Smooth muscle cell (in vitro differentiated cells): ENCODE data around the gene NOL3. TPM values are rescaled to one million over a fixed set of nuclear protein-coding genes. Genes with fewer than 3 reads are reported as not detected.

Source experiments
- DNase-seq: peaks from one replicate; lab custom pipeline; 2025; ENCODE audit not compliant: unreplicated experiment; lab: John Stamatoyannopoulos, UW
- H2AFZ ChIP-seq: fragments of 200-600 bp; sonication (generic); 2 replicates; pipeline ENCODE4 v1.6.0; 2016; ENCODE audit warnings: antibody characterized with exemption, low read depth, mild to moderate bottlenecking
- H3F3A ChIP-seq: fragments of 200-600 bp; sonication (generic); 2 replicates; pipeline ENCODE4 v1.6.0; 2017; ENCODE audit warnings: antibody characterized with exemption, low read depth
- H3K27ac ChIP-seq: fragments of 200-600 bp; sonication (generic); 2 replicates; pipeline ENCODE4 v1.5.1; 2016; ENCODE audit warnings: low read depth, mild to moderate bottlenecking
- H3K27me3 ChIP-seq: fragments of 200-600 bp; sonication (generic); 2 replicates; pipeline ENCODE4 v1.6.1; 2016; ENCODE audit warnings: low read depth, mild to moderate bottlenecking
- H3K36me3 ChIP-seq: fragments of 200-600 bp; sonication (generic); 2 replicates; pipeline ENCODE4 v1.5.1; 2016; ENCODE audit warnings: low read depth
- H3K4me1 ChIP-seq: fragments of 200-600 bp; sonication (generic); 2 replicates; pipeline ENCODE4 v1.5.1; 2016; ENCODE audit warnings: low read depth
- H3K4me2 ChIP-seq: fragments of 200-600 bp; sonication (generic); 2 replicates; pipeline ENCODE4 v1.6.0; 2016; ENCODE audit warnings: mild to moderate bottlenecking
- H3K4me3 ChIP-seq: fragments of 200-600 bp; sonication (generic); 2 replicates; pipeline ENCODE4 v1.5.1; 2016; ENCODE audit warnings: mild to moderate bottlenecking
- H3K79me2 ChIP-seq: fragments of 200-600 bp; sonication (generic); 2 replicates; pipeline ENCODE4 v1.6.0; 2016; ENCODE audit warnings: low read depth, mild to moderate bottlenecking
- H3K9ac ChIP-seq: fragments of 200-600 bp; sonication (generic); 2 replicates; pipeline ENCODE4 v1.6.0; 2016; ENCODE audit warnings: low read depth
- H3K9me3 ChIP-seq: fragments of 200-600 bp; sonication (generic); replicated peaks from 2 replicates; pipeline ENCODE4 v1.5.1; 2016; ENCODE audit warnings: low read depth
- H4K20me1 ChIP-seq: fragments of 200-600 bp; sonication (generic); 2 replicates; pipeline ENCODE4 v1.6.0; 2016; ENCODE audit warnings: low read depth
- WGBS: methylation state at CpG from one replicate; pipeline ENCODE4 v1.1.7; 2016; ENCODE audit warnings: low lambda C conversion rate; 5-methylcytosine and 5-hydroxymethylcytosine counted together
- polyA plus RNA-seq: library from polyadenylated mRNA; unstranded; fragments of >200 nt; fragmentation: Nextera tagmentation; extraction: Ambion mirVana; gene quantifications from 2 replicates; pipeline ENCODE4 v1.2.1, GENCODE V29; 2016
- total RNA-seq: library from RNA; depleted of rRNA; stranded (reverse); fragments of >200 nt; gene quantifications from 2 replicates; pipeline ENCODE4 v1.2.3, GENCODE V29; 2014
- TF ChIP-seq, protein P1 (sequence below): fragments of 200-600 bp; sonication (generic); IDR thresholded peaks from 2 replicates; pipeline ENCODE4 v1.5.1; 2017; ENCODE audit warnings: borderline replicate concordance, mild to moderate bottlenecking, antibody characterized with exemption; ENCODE audit not compliant: insufficient read depth, poor library complexity, severe bottlenecking

NOL3 gene
- total and polyA plus RNA-seq, 2 experiments from 2014 or later = 33.0 to 36.4 TPM

DNA sequence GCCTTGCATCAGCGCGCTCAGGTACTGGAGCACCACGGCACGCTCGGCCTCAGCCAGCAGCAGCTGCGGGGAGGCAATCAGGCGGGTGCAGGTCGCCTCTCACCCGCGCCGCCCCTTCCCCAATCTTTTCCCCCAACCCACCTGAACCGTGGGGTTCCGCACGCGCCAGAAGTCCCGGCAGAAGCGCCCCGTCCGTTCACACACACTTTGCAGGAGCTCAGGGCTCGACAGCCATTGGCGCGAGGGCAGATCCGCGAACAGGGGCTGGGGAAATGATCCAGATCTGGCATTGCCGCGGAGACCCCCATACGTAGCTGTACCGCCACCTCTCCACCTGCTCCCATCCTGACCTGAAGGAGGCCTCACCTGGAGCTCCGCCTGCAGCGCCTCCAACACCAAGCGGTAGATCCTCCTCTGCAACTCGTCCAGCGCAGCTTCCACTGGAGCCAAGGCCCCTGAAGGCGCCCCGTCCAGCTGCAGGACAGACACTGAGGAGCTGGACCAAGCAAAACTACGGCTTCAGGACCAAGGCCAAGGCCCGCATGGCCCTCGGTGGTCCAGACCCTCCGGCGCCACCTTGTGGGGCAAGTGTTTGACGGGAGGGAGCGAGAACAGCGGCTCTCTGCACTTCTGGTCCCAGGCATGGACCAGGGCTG lies 14.8 kb downstream of the NOL3 start:
- Histone ChIP-seq H3K4me3 (peak overlapping the region; percentile 63), H3K27me3 (no peaks in the 10 kb centered on the region), H3K9me3 (no peaks in the 10 kb centered on the region), H4K20me1 (peaks cover 12% of the 10 kb centered on the region), H3K79me2 (peaks cover 10% of the 10 kb centered on the region), H2AFZ (no peak overlapping the region), H3F3A (no peaks in the 10 kb centered on the region), H3K9ac (no peak overlapping the region), H3K36me3 (no peaks in the 10 kb centered on the region), H3K4me2 (peak overlapping the region; percentile 90), H3K4me1 (peaks cover 13% of the 10 kb centered on the region), H3K27ac (no peak overlapping the region)
- DNase-seq = peak; percentile 78
- TF ChIP-seq, protein P1, sequence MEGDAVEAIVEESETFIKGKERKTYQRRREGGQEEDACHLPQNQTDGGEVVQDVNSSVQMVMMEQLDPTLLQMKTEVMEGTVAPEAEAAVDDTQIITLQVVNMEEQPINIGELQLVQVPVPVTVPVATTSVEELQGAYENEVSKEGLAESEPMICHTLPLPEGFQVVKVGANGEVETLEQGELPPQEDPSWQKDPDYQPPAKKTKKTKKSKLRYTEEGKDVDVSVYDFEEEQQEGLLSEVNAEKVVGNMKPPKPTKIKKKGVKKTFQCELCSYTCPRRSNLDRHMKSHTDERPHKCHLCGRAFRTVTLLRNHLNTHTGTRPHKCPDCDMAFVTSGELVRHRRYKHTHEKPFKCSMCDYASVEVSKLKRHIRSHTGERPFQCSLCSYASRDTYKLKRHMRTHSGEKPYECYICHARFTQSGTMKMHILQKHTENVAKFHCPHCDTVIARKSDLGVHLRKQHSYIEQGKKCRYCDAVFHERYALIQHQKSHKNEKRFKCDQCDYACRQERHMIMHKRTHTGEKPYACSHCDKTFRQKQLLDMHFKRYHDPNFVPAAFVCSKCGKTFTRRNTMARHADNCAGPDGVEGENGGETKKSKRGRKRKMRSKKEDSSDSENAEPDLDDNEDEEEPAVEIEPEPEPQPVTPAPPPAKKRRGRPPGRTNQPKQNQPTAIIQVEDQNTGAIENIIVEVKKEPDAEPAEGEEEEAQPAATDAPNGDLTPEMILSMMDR = peak; percentile 80
- WGBS = 25% methylated on average over 43 of the region's 43 CpGs

- peaks cover 13% of the 10 kb centered on the region for H3K4me1 ChIP-seq
- DNase-seq = no peak
- H3F3A ChIP-seq = no peaks in the 10 kb centered on the region
- 16% methylated on average over 12 of the region's 12 CpGs for whole genome bisulfite sequencing
- no peak overlapping the region for H3K27ac ChIP-seq
- no peak overlapping the region for H2AFZ ChIP-seq
- TF ChIP-seq, protein P1 = no peak
- H3K4me3 ChIP-seq = no peak overlapping the region
- H3K4me2 ChIP-seq = no peak overlapping the region
- no peak overlapping the region for H3K9ac ChIP-seq
- H3K27me3 ChIP-seq = no peaks in the 10 kb centered on the region
- H3K36me3 ChIP-seq = no peaks in the 10 kb centered on the region
- H4K20me1 ChIP-seq = peaks cover 7% of the 10 kb centered on the region
- H3K9me3 ChIP-seq = no peaks in the 10 kb centered on the region
- H3K79me2 ChIP-seq = peaks cover 10% of the 10 kb centered on the region
Observed at GRCh38 chr16:67185651-67186134, 15.4 kb downstream of the NOL3 start.

- Histone ChIP-seq H3K27ac (no peak overlapping the region), H3K4me1 (peaks cover 16% of the 10 kb centered on the region), H3K36me3 (no peaks in the 10 kb centered on the region), H3K4me3 (no peak overlapping the region), H3K27me3 (no peaks in the 10 kb centered on the region), H4K20me1 (peaks cover 7% of the 10 kb centered on the region), H2AFZ (no peak overlapping the region), H3K4me2 (no peak overlapping the region), H3K9ac (no peak overlapping the region), H3K9me3 (no peaks in the 10 kb centered on the region), H3F3A (no peaks in the 10 kb centered on the region), H3K79me2 (peaks cover 11% of the 10 kb centered on the region)
- TF ChIP-seq, protein P1 = no peak
- no peak for DNase-seq
- 30% methylated on average over 5 of the region's 5 CpGs for WGBS
Observed at GRCh38 chr16:67186550-67186950, 16.2 kb downstream of the NOL3 start.
